ENCODE results near the gene PANX2.
"Not testable (repeated sequence)": the region's sequence is repeated elsewhere in the genome, so short reads cannot be mapped to it uniquely, and the experiment has no call there.

The PANX2 gene

DNA sequence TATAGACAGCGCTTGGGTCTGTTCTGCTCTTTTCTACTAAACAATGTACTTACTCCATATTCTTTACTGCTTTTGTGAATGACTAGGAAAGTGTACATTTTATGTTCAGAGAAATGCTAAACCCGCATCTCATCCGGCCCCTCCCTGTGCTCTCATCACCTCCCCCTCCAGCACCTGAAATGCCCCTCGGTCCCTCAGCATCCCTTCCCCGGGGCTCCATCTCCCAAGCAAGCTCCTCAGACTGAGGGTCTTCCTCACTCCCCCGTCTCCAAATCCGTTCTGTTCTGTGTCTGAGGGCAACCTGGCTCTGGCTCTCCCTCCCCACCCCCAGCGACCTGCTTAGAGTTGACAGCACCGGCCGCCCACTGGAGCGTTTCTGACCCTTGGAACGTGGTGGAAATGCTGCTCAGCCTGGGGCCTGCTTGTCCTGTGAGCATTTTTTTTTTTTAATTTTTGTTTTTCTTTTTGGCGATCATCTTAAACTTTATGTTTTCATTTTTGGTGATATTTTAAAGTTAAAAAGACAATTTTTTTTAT lies 31.7 kb downstream of the PANX2 start:
- Histone ChIP-seq H4K12ac (ENCODE audit: low read depth, low read length) (no peak overlapping the region), H3K4me1 (ENCODE audit: control insufficient read depth in 1 of 2, insufficient read depth in 2 of 2, low read length in 2 of 2) (peaks cover 8 to 13% of the 10 kb centered on the region in 2 experiments)
- WGBS (ENCODE audit: extremely low coverage, insufficient coverage, insufficient read length): no CpG with 5 or more reads among the region's 13 CpGs

DNA sequence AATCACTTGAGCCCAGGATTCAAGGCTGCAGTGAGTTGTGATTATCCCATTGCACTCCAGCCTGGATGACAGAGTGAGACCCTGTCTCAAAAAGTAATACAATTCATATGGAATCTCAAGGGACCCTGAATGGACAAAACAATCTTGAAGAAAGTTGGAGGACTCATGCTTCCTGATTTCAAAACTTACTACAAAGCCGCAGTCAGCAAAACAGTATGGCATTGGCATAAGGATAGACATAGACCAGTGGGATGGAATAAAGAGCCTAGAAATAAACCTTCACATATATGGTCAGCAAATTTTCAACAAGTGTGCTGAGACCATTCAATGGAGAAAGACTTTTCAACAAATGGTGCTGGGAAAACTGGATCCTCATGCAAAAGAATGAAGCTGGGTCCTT lies 32.8 kb downstream of the PANX2 start:
- Histone ChIP-seq H3K27me3 (ENCODE audit: insufficient read depth, low read length) (no peaks in the 10 kb centered on the region), H3K4ac (ENCODE audit: low read depth, low read length) (no peak overlapping the region), H3K4me2 (ENCODE audit: low read length) (no peak overlapping the region), H2AFZ (ENCODE audit: insufficient read depth, low read length, poor library complexity) (no peak overlapping the region), H2BK120ac (ENCODE audit: insufficient read depth, low read length, poor library complexity) (no peak overlapping the region), H3K79me1 (ENCODE audit: low read length) (peaks cover 8% of the 10 kb centered on the region), H3K9me3 (ENCODE audit: insufficient read depth, low read depth, low read length) (no peaks in the 10 kb centered on the region), H2BK5ac (ENCODE audit: low read depth, low read length, poor library complexity) (no peak overlapping the region), H3K79me2 (ENCODE audit: control insufficient read depth, insufficient read depth, low read length, poor library complexity) (peaks cover 10% of the 10 kb centered on the region), H4K91ac (ENCODE audit: low read depth, low read length) (no peak overlapping the region), H2BK12ac (ENCODE audit: low read length) (no peak overlapping the region), H3K36me3 (ENCODE audit: control insufficient read depth in 1 of 2, insufficient read depth in 2 of 2, low read length in 2 of 2) (peaks cover 23 to 29% of the 10 kb centered on the region in 2 experiments), H4K8ac (ENCODE audit: low read depth, low read length) (no peak overlapping the region), H3K14ac (ENCODE audit: low read length) (no peak overlapping the region), H3K27ac (ENCODE audit: low read depth, low read length) (no peak overlapping the region), H2AK5ac (ENCODE audit: low read length) (no peak overlapping the region), H3K23ac (ENCODE audit: low read length) (no peak overlapping the region), H3K4me1 (ENCODE audit: control insufficient read depth in 1 of 2, insufficient read depth in 2 of 2, low read length in 2 of 2) (peaks cover 8 to 17% of the 10 kb centered on the region in 2 experiments), H3K4me3 (ENCODE audit: low read depth, low read length) (no peak overlapping the region), H4K12ac (ENCODE audit: low read depth, low read length) (no peak overlapping the region), H3K18ac (ENCODE audit: low read length) (no peak overlapping the region), H3K9ac (ENCODE audit: low read length) (no peak overlapping the region)
- WGBS (ENCODE audit: extremely low coverage, insufficient coverage, insufficient read length): no CpG with 5 or more reads among the region's 1 CpG
- DNase-seq: no peak

More for the DNA sequence above, 31.7 kb downstream of the PANX2 start:
- Histone ChIP-seq H3K23ac (ENCODE audit: low read length) (no peak overlapping the region), H3K14ac (ENCODE audit: low read length) (no peak overlapping the region), H3K36me3 (ENCODE audit: control insufficient read depth in 1 of 2, insufficient read depth in 2 of 2, low read length in 2 of 2) (peaks cover 27 to 34% of the 10 kb centered on the region in 2 experiments), H2BK120ac (ENCODE audit: insufficient read depth, low read length, poor library complexity) (no peak overlapping the region), H3K27ac (ENCODE audit: low read depth, low read length) (no peak overlapping the region), H4K91ac (ENCODE audit: low read depth, low read length) (no peak overlapping the region), H3K4ac (ENCODE audit: low read depth, low read length) (no peak overlapping the region), H3K18ac (ENCODE audit: low read length) (no peak overlapping the region), H2AFZ (ENCODE audit: insufficient read depth, low read length, poor library complexity) (no peak overlapping the region), H3K9me3 (ENCODE audit: insufficient read depth, low read depth, low read length) (peaks cover 1% of the 10 kb centered on the region), H3K79me2 (ENCODE audit: control insufficient read depth, insufficient read depth, low read length, poor library complexity) (peaks cover 10% of the 10 kb centered on the region), H2AK5ac (ENCODE audit: low read length) (no peak overlapping the region), H3K4me2 (ENCODE audit: low read length) (peak overlapping the region; percentile 98), H2BK5ac (ENCODE audit: low read depth, low read length, poor library complexity) (no peak overlapping the region), H4K8ac (ENCODE audit: low read depth, low read length) (no peak overlapping the region), H3K27me3 (ENCODE audit: insufficient read depth, low read length) (no peaks in the 10 kb centered on the region), H2BK12ac (ENCODE audit: low read length) (no peak overlapping the region), H3K4me3 (ENCODE audit: low read depth, low read length) (peak overlapping the region; percentile 95), H3K9ac (ENCODE audit: low read length) (no peak overlapping the region), H3K79me1 (ENCODE audit: low read length) (peaks cover 8% of the 10 kb centered on the region)
- DNase-seq: no peak

- peaks cover 8 to 16% of the 10 kb centered on the region in 2 experiments for H3K4me1 ChIP-seq (ENCODE audit: control insufficient read depth in 1 of 2, insufficient read depth in 2 of 2, low read length in 2 of 2)
- no peak overlapping the region for H2BK12ac ChIP-seq (ENCODE audit: low read length)
- no peak overlapping the region for H3K4me3 ChIP-seq (ENCODE audit: low read depth, low read length)
- H3K23ac ChIP-seq (ENCODE audit: low read length): no peak overlapping the region
- no peak overlapping the region for H3K14ac ChIP-seq (ENCODE audit: low read length)
- peaks cover 24 to 28% of the 10 kb centered on the region in 2 experiments for H3K36me3 ChIP-seq (ENCODE audit: control insufficient read depth in 1 of 2, insufficient read depth in 2 of 2, low read length in 2 of 2)
- peaks cover 8% of the 10 kb centered on the region for H3K79me1 ChIP-seq (ENCODE audit: low read length)
- no peak overlapping the region for H2AFZ ChIP-seq (ENCODE audit: insufficient read depth, low read length, poor library complexity)
- H2BK120ac ChIP-seq (ENCODE audit: insufficient read depth, low read length, poor library complexity): no peak overlapping the region
- no peak overlapping the region for H3K18ac ChIP-seq (ENCODE audit: low read length)
- H3K79me2 ChIP-seq (ENCODE audit: control insufficient read depth, insufficient read depth, low read length, poor library complexity): peaks cover 10% of the 10 kb centered on the region
- no peak overlapping the region for H3K4ac ChIP-seq (ENCODE audit: low read depth, low read length)
- no peak overlapping the region for H3K4me2 ChIP-seq (ENCODE audit: low read length)
- H3K9ac ChIP-seq (ENCODE audit: low read length): no peak overlapping the region
- H4K12ac ChIP-seq (ENCODE audit: low read depth, low read length): no peak overlapping the region
- no peak overlapping the region for H2AK5ac ChIP-seq (ENCODE audit: low read length)
- no peaks in the 10 kb centered on the region for H3K9me3 ChIP-seq (ENCODE audit: insufficient read depth, low read depth, low read length)
- H2BK5ac ChIP-seq (ENCODE audit: low read depth, low read length, poor library complexity): no peak overlapping the region
- no CpG with 5 or more reads among the region's 7 CpGs for WGBS (ENCODE audit: extremely low coverage, insufficient coverage, insufficient read length)
- no peak overlapping the region for H4K91ac ChIP-seq (ENCODE audit: low read depth, low read length)
- H4K8ac ChIP-seq (ENCODE audit: low read depth, low read length): no peak overlapping the region
- DNase-seq: no peak
- no peak overlapping the region for H3K27ac ChIP-seq (ENCODE audit: low read depth, low read length)
- H3K27me3 ChIP-seq (ENCODE audit: insufficient read depth, low read length): no peaks in the 10 kb centered on the region
These were observed 34.0 kb downstream of the PANX2 start for GRCh38 chr22:50204571-50204970.

DNA sequence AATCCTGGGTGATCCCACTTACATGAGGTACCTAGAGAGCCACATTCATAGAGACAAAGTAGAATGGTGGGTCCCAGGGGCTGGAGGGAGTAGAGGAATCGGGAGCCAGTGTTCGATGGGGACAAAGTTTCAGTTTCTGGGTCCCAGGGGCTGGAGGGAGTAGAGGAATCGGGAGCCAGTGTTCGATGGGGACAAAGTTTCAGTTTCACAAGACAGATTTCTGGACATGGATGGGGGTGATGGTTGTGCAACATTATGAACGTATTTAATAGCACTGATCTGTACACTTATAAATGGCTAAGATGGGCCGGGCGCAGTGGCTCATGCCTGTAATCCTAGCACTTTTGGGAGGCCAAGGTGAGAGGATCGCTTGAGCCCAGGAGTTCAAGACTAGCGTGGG lies 34.5 kb downstream of the PANX2 start:
- not testable (repeated sequence) for H4K91ac ChIP-seq (ENCODE audit: low read depth, low read length); H3K27me3 ChIP-seq (ENCODE audit: insufficient read depth, low read length); H3K4me3 ChIP-seq (ENCODE audit: low read depth, low read length); H3K14ac ChIP-seq (ENCODE audit: low read length); H3K4ac ChIP-seq (ENCODE audit: low read depth, low read length); DNase-seq; H3K79me2 ChIP-seq (ENCODE audit: control insufficient read depth, insufficient read depth, low read length, poor library complexity); H3K79me1 ChIP-seq (ENCODE audit: low read length); H3K9me3 ChIP-seq (ENCODE audit: insufficient read depth, low read depth, low read length); H2BK120ac ChIP-seq (ENCODE audit: insufficient read depth, low read length, poor library complexity); H3K27ac ChIP-seq (ENCODE audit: low read depth, low read length); H2AK5ac ChIP-seq (ENCODE audit: low read length); H3K18ac ChIP-seq (ENCODE audit: low read length); H3K4me2 ChIP-seq (ENCODE audit: low read length); H3K9ac ChIP-seq (ENCODE audit: low read length); H4K8ac ChIP-seq (ENCODE audit: low read depth, low read length); H4K12ac ChIP-seq (ENCODE audit: low read depth, low read length); H3K23ac ChIP-seq (ENCODE audit: low read length); H2AFZ ChIP-seq (ENCODE audit: insufficient read depth, low read length, poor library complexity); H2BK5ac ChIP-seq (ENCODE audit: low read depth, low read length, poor library complexity); H2BK12ac ChIP-seq (ENCODE audit: low read length)
- no CpG with 5 or more reads among the region's 9 CpGs for WGBS (ENCODE audit: extremely low coverage, insufficient coverage, insufficient read length)
- Histone ChIP-seq H3K36me3 (ENCODE audit: control insufficient read depth in 1 of 2, insufficient read depth in 2 of 2, low read length in 2 of 2) (peaks cover 25 to 28% of the 10 kb centered on the region in 2 experiments), H3K4me1 (ENCODE audit: control insufficient read depth in 1 of 2, insufficient read depth in 2 of 2, low read length in 2 of 2) (peaks cover 5 to 12% of the 10 kb centered on the region in 2 experiments)
